COLO668 (cell line): ENCODE results near the gene MYL9.
A peak's percentile ranks its signal among the peaks of the same experiment; 100 is the strongest.

Source experiments
- DNase-seq: peaks from one replicate; lab custom pipeline; 2025; ENCODE audit not compliant: unreplicated experiment; lab: John Stamatoyannopoulos, UW

MYL9 gene

GRCh38 chr20:36578356-36579041 is 37.2 kb downstream of the MYL9 start:
- DNase-seq, result no peak

DNA sequence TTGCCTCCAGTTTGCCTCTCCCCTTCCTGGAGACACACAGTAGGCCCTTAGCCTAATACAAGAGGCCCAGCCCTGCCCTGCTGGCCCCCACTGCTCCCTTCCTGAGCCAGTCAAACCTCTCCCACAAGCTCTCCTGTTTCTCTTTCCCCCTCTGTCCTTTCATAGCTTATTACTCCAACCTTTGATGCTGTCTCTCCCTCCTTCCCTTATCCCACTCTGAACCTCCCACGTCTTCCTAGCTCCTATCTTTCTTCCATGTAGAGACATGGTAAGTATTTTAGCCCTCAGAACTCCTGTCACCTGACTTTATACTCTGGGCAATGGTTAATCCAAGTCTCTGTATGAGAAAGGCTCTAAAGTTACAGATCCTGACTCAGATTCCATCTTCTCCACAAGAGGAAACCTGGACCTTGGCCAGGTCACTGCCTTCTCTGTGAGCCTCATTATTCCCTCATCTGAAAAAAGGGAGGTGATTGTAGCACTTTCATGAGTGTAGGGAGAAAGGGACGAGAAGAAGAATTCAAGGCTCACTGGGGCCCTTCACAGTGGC is 38.8 kb downstream of the MYL9 start:
- DNase-seq, result no peak

DNA sequence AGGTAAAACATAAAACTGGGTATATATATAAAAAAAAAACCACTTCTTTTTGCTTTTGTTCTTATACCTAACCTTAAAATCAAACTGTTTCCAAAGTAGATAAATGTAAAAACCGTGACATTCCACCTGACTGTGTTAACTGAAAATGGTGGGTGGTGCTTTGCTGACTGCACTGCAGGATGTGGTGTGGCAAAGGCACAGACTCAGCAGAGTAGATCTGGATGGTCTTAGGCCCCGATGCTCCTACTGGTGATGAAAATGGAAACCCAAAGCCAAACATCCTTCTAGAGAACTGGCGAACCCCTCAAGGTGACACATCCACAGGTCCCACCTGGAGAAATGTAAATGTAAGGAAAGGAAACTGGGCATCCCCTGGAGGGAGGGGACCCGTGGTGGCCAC is 41.0 kb downstream of the MYL9 start:
- DNase-seq, result no peak

DNA sequence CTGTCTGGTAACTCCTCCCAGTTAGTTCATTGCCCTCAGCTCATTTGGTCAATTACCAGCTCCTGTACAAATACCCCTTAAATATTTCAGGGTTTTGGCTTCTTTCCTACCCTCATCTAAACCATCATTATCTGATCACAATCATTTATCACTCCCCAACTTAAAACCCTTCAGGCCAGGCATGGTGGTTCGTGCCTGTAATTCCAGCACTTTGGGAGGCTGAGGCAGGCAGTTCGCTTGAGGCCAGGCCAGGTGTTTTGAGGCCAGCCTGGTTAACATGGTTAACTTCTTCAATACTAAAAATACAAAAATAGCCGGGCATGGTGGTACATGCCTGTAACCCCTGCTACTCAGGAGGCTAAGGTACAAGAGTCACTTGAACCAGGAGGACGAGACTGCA is 41.5 kb downstream of the MYL9 start:
- DNase-seq, result no peak

DNA sequence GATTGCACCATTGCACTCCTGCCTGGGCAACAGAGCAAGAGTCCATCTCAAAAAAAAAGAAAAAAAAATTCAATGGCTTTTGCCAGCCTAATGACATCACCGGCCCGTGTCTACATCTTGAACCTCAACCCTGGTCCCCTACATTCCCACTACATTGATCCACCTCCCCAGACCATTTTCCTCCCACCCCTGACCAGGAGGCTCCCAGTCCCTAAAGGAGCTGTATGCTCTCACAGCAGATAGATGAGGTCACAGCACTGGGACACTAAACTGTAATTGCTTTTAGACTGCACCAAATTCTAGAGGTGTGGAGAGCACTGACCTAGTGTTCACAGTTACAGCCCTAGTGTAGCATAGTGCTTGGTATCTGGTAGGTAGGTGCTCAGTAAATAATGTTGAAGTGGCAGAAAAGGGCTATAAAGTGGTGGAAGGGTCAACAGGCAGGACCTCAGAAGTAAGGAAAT is 42.7 kb downstream of the MYL9 start:
- DNase-seq, result no peak

DNA sequence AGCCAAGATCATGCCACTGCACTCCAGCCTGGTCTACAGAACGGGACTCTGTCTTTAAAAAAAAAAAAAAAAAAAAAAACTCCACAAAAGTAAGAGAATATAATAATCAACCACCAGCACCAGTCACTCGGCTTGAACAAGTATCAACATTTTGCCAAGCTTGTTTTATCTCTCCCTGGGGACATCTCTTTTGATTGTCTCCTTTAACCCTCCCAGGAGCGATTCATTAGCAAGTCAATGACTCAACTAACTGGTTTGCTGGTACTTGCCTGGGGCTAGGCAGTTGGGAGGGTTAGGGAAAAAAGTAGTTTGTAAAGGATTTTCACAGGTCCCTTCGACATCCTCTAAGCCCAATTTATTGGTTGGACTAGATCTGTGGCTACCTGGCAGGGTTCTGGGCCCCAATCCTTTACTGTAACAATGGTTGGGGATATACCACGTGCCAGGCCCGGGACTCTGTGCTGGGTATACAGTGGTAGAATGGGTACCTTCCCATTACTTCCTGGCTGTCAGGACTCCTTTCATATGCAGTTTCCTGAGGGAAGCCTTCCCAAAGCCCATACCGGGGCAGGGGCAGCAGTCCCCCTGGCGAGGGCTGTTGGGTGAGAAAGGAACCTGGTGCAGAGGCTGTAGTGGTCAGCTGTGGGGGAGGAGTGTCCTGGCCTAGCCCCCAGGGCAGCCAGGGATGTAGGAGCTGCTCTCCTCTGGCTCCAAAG is 44.2 kb downstream of the MYL9 start:
- no peak for DNase-seq

GRCh38 chr20:36587388-36588070 is 46.2 kb downstream of the MYL9 start:
- no peak for DNase-seq

DNA sequence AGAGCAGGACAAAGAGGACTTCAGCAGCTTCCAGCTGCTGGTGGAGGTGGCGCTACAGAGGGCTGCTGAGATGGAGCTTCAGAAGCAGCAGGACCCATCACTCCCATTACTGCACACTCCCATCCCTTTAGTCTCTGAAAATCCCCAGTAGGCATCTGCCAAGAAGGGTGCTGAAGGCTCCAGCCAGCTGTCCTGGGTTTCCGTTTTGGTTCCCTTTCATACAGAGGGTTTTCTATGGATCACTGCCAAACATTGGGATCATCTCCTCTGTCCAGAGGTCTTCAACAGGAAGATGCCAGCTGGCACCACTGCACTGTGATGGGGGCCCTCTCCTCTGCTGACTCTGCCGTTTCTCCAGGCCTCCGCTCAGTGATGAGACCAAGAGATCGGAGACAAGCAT is 50.0 kb downstream of the MYL9 start:
- no peak for DNase-seq

DNA sequence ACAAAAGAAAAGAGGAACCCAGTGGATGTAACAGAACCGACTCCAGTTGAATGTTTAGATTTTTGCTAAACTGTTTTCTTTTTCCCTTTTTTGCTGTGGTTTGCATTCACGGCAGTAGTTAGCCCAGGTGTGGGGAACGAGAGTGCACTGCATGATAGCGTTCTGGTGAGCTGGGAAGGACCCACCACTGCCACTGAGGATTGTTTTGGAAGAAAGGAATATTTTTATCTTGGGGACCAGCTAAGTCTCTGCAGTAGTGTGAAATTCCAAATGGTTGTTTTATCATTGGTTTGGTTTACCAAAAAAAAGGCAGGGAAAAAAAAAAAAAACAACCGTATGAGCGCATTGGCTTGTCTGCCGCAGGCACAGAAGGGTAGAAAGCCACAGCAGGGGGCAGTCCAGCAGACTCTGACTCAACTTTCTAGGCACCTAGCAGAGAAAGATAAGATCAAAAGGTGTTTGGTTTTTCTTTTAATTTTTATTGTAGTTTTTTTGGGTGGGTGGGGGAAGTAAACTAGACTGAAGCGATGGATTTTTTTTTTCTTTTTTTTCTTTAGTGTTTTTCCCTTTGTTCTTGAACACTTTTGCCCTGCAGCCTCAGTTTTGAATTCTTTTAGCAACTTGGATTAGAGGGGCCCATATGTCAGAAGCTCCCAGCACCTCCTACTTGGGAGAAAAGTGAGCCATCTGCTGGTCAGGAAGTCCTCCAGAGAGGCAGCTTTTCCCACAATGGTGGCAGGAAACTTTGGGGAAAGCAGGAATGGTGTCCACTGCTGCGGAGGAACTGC is 50.7 kb downstream of the MYL9 start:
- DNase-seq, result peak; percentile 17

DNA sequence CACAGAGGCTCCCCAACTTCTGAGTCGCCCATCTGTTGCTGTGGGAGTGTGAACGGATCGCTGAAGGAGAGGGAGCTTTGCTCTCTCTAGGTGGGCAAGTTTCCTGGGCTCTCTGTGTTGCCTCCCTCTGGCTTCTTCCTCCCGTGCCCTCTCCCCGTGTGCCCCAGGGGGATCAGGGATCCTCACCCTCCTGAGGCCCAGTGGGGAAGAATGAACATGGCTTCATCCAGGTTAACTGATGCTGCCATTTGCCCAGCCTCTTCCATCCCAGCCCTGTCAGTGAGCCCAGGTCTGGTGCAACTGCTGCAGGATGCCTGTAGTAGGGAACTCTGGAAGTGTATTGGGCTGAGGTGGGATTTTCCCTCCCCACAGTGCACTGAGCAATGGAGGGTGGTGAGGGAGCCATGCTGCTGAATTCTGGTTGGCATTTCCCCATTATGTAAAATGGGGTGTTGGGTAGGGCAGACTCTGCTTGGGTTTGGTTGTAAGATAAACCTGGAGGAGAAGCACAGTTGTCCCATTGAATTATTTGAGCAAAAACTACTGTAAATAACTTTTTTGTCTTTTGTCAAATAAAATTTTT is 52.1 kb downstream of the MYL9 start:
- no peak for DNase-seq

- DNase-seq, result no peak
Observed at GRCh38 chr20:36599912-36600345, 58.6 kb downstream of the MYL9 start.
